Activated naive CD4-positive, alpha-beta T cell treated with anti-CD3 and anti-CD28 coated beads, Interleukin-2, amount 10 ng/mL, durations not matched to agents 7 days and 5 days (primary cell): ENCODE data around the gene ADAMTS9.

Source experiments
- CTCF ChIA-PET: fragments of 350-600 bp; sonication (Branson Sonifier 250); formaldehyde crosslinking; loops from one replicate; lab custom pipeline; 2021; ENCODE audit warnings: antibody characterized with exemption; lab: Charles Lee
- DNase-seq: peaks from one replicate; pipeline ENCODE4 v3.0.0-alpha.2; 2020
- H3K27ac Mint-ChIP-seq: one replicate; pipeline ENCODE4 v1.8.0; 2021; ENCODE audit warnings: mild to moderate bottlenecking, moderate library complexity, mixed read lengths
- H3K27me3 Mint-ChIP-seq: one replicate; pipeline ENCODE4 v1.8.0; 2021; ENCODE audit warnings: mild to moderate bottlenecking, mixed read lengths
- H3K36me3 Mint-ChIP-seq: one replicate; pipeline ENCODE4 v1.8.0; 2021; ENCODE audit warnings: mixed read lengths
- H3K4me1 Mint-ChIP-seq: one replicate; pipeline ENCODE4 v1.8.0; 2021; ENCODE audit warnings: mixed read lengths
- H3K4me3 Mint-ChIP-seq: one replicate; pipeline ENCODE4 v1.8.0; 2021; ENCODE audit warnings: mild to moderate bottlenecking, moderate library complexity, mixed read lengths
- H3K9me3 Mint-ChIP-seq: one replicate; pipeline ENCODE4 v1.8.0; 2021; ENCODE audit warnings: mixed read lengths

Gene ADAMTS9

DNA sequence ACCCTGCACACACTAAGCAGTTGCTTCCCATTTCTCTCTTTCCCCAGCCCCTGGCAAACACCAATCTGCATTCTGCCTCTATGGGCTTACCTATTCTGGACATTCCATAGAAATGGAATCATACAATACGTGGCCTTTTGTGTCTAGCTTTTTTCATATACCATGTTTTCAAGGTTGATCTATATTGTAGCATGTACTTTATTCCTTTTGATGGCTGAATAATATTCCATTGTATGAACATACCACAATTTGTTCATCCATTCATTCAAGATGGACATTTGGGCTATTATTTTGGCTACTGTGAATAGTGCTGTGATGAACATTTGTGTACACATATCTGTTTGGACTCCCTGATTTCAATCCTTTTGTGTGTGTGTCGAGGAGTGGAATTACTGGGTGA is 18.1 kb upstream of the ADAMTS9 start:
- Mint-ChIP-seq H3K27ac (no peak overlapping the region), H3K27me3 (no peaks in the 10 kb centered on the region), H3K4me1 (no peaks in the 10 kb centered on the region), H3K4me3 (no peak overlapping the region), H3K9me3 (no peaks in the 10 kb centered on the region), H3K36me3 (no peaks in the 10 kb centered on the region)
- no peak for DNase-seq
- CTCF ChIA-PET = no interaction called here

- no peak overlapping the region for H3K27ac Mint-ChIP-seq
- CTCF ChIA-PET = no interaction called here
- H3K4me1 Mint-ChIP-seq = no peaks in the 10 kb centered on the region
- no peaks in the 10 kb centered on the region for H3K9me3 Mint-ChIP-seq
- no peak overlapping the region for H3K4me3 Mint-ChIP-seq
- no peak for DNase-seq
- no peaks in the 10 kb centered on the region for H3K36me3 Mint-ChIP-seq
- H3K27me3 Mint-ChIP-seq = no peaks in the 10 kb centered on the region
These were observed 9.1 kb upstream of the ADAMTS9 start for GRCh38 chr3:64696896-64697295.

DNA sequence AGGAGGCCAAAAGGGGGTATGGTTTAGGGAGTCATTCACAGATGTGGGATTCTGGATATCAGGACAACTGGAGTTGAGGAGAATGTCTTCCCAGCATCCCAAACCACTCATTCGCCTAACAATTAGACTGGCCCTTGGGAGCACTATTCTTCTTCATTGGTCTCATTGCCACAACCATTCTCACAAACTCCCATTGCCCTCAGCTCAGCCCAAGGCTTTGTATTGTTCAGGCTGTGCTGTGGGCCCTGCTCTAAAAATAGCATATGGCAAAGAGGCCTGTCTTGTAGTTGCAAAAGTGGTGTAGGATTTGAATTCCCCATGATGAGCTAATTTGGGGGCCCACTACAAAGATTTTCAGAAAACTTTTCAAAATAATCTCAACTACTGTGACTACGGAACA is 6.3 kb upstream of the ADAMTS9 start:
- Mint-ChIP-seq H3K36me3 (no peaks in the 10 kb centered on the region), H3K27me3 (peaks cover 4% of the 10 kb centered on the region), H3K4me3 (no peak overlapping the region), H3K4me1 (no peaks in the 10 kb centered on the region), H3K27ac (no peak overlapping the region), H3K9me3 (no peaks in the 10 kb centered on the region)
- CTCF ChIA-PET = no interaction called here
- no peak for DNase-seq

DNA sequence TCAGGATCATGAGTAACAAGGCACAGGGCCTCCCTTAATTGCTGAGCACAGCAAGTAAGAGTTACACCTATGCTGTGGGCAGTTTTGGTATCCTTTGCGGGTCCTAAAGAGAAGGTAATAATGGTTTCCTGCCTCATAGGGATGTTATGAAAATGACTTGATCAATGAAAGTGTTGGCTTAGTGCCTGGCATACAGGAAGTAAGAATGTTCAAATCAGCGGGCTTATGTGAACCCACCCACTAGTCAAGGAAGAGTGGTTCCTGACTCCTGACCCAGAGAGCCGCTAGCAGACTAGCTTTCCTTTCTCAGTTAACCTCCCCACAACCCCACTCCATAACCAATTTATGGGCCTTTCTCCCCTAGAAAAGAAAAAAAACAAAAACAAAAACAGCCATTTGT is 5.2 kb upstream of the ADAMTS9 start:
- Mint-ChIP-seq H3K27ac (no peak overlapping the region), H3K9me3 (no peaks in the 10 kb centered on the region), H3K4me3 (no peak overlapping the region), H3K36me3 (no peaks in the 10 kb centered on the region), H3K4me1 (peaks cover 3% of the 10 kb centered on the region), H3K27me3 (peaks cover 13% of the 10 kb centered on the region)
- CTCF ChIA-PET = no interaction called here
- no peak for DNase-seq

DNA sequence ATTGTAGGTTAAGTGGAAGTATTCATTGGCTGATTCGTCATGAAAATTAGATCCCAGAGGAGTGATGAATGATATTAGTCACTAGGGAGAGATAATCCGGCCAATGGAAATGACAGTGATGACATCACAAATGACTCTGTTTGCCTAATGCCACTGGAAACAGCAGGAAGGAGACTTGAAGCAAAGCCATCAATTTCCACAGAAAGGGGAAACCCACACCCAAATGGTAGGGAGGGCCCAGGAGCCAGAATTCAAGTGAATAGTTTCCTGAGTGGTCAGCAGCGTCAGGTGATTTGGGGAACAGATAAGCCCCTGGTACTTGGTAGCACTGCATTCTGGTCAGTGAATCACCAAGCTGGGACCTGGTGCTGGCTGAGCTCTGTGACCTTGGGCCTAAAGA is 3.3 kb upstream of the ADAMTS9 start:
- H3K9me3 Mint-ChIP-seq = no peaks in the 10 kb centered on the region
- CTCF ChIA-PET = no interaction called here
- H3K4me3 Mint-ChIP-seq = no peak overlapping the region
- peaks cover 5% of the 10 kb centered on the region for H3K4me1 Mint-ChIP-seq
- H3K36me3 Mint-ChIP-seq = no peaks in the 10 kb centered on the region
- H3K27me3 Mint-ChIP-seq = peaks cover 33% of the 10 kb centered on the region
- DNase-seq = no peak
- no peak overlapping the region for H3K27ac Mint-ChIP-seq

GRCh38 chr3:64687086-64687780 is 567 bp downstream of the ADAMTS9 start:
- Mint-ChIP-seq H3K36me3 (no peaks in the 10 kb centered on the region), H3K27me3 (peaks cover 61% of the 10 kb centered on the region), H3K27ac (no peak overlapping the region), H3K4me3 (no peak overlapping the region), H3K4me1 (peaks cover 5% of the 10 kb centered on the region), H3K9me3 (no peaks in the 10 kb centered on the region)
- CTCF ChIA-PET = no interaction called here
- no peak for DNase-seq

GRCh38 chr3:64686446-64686908 is 1.3 kb downstream of the ADAMTS9 start:
- H3K36me3 Mint-ChIP-seq = no peaks in the 10 kb centered on the region
- no peak overlapping the region for H3K4me3 Mint-ChIP-seq
- no peaks in the 10 kb centered on the region for H3K9me3 Mint-ChIP-seq
- DNase-seq = no peak
- peaks cover 61% of the 10 kb centered on the region for H3K27me3 Mint-ChIP-seq
- no peak overlapping the region for H3K27ac Mint-ChIP-seq
- peaks cover 5% of the 10 kb centered on the region for H3K4me1 Mint-ChIP-seq
- CTCF ChIA-PET = no interaction called here

- H3K4me3 Mint-ChIP-seq = no peak overlapping the region
- no peak overlapping the region for H3K27ac Mint-ChIP-seq
- peaks cover 5% of the 10 kb centered on the region for H3K4me1 Mint-ChIP-seq
- H3K9me3 Mint-ChIP-seq = no peaks in the 10 kb centered on the region
- DNase-seq = no peak
- no peaks in the 10 kb centered on the region for H3K36me3 Mint-ChIP-seq
- peaks cover 61% of the 10 kb centered on the region for H3K27me3 Mint-ChIP-seq
- CTCF ChIA-PET = no interaction called here
These were observed 1.9 kb downstream of the ADAMTS9 start for GRCh38 chr3:64685800-64686445.

- CTCF ChIA-PET = no interaction called here
- H3K4me1 Mint-ChIP-seq = peaks cover 5% of the 10 kb centered on the region
- DNase-seq = no peak
- peaks cover 61% of the 10 kb centered on the region for H3K27me3 Mint-ChIP-seq
- H3K27ac Mint-ChIP-seq = peak overlapping the region; percentile 11
- no peaks in the 10 kb centered on the region for H3K36me3 Mint-ChIP-seq
- no peak overlapping the region for H3K4me3 Mint-ChIP-seq
- no peaks in the 10 kb centered on the region for H3K9me3 Mint-ChIP-seq
These were observed 2.4 kb downstream of the ADAMTS9 start for GRCh38 chr3:64685331-64685799.

- H3K27me3 Mint-ChIP-seq = peaks cover 58% of the 10 kb centered on the region
- no peak overlapping the region for H3K27ac Mint-ChIP-seq
- CTCF ChIA-PET = no interaction called here
- no peaks in the 10 kb centered on the region for H3K9me3 Mint-ChIP-seq
- H3K4me3 Mint-ChIP-seq = no peak overlapping the region
- DNase-seq = no peak
- H3K4me1 Mint-ChIP-seq = peaks cover 5% of the 10 kb centered on the region
- no peaks in the 10 kb centered on the region for H3K36me3 Mint-ChIP-seq
These were observed 3.0 kb downstream of the ADAMTS9 start for GRCh38 chr3:64684715-64685261.

GRCh38 chr3:64681827-64682226 is 6.0 kb downstream of the ADAMTS9 start:
- H3K4me3 Mint-ChIP-seq = no peak overlapping the region
- DNase-seq = no peak
- CTCF ChIA-PET = no interaction called here
- peaks cover 35% of the 10 kb centered on the region for H3K27me3 Mint-ChIP-seq
- H3K27ac Mint-ChIP-seq = no peak overlapping the region
- no peaks in the 10 kb centered on the region for H3K9me3 Mint-ChIP-seq
- peaks cover 2% of the 10 kb centered on the region for H3K4me1 Mint-ChIP-seq
- no peaks in the 10 kb centered on the region for H3K36me3 Mint-ChIP-seq

DNA sequence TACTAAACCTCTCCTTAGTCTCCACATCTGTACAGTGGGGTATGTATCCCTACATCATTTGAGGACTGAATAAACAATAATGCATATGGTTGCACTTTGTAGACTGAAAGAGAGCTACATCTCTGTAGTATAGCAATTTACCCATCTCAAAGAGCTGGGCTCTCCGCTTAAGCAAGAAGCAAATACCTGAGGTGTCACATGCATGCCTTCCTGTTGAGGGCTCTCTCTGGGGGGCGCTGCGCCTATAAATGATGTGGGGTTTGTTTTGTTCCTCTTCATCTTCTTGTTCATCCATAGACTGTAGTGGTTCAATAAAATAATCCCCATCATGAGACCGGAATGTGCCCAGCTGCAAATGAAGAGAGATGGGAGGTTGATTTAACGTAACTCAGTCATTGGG is 6.8 kb downstream of the ADAMTS9 start:
- Mint-ChIP-seq H3K27ac (no peak overlapping the region), H3K27me3 (peaks cover 27% of the 10 kb centered on the region), H3K9me3 (no peaks in the 10 kb centered on the region), H3K4me3 (no peak overlapping the region), H3K4me1 (no peaks in the 10 kb centered on the region), H3K36me3 (no peaks in the 10 kb centered on the region)
- no peak for DNase-seq
- CTCF ChIA-PET = no interaction called here

DNA sequence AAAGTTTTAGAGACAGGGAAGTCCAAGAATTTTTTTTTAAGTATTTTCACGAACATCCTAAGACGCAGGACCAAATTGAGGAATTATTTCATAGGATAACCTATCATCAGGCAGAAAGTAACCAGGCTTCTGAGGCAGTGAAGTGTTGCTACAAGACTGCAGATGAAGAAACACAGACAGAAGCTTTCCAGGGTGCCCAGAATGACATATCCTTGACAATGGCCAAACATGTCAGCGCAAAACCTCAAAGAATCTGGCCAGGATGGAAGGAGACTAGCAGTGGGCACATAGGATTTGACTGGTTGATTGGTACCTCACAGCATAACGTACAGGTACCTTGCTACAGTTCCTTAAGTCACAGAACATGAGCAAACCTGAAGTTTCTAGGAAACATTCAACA is 7.5 kb downstream of the ADAMTS9 start:
- H3K9me3 Mint-ChIP-seq = no peaks in the 10 kb centered on the region
- DNase-seq = no peak
- peaks cover 20% of the 10 kb centered on the region for H3K27me3 Mint-ChIP-seq

DNA sequence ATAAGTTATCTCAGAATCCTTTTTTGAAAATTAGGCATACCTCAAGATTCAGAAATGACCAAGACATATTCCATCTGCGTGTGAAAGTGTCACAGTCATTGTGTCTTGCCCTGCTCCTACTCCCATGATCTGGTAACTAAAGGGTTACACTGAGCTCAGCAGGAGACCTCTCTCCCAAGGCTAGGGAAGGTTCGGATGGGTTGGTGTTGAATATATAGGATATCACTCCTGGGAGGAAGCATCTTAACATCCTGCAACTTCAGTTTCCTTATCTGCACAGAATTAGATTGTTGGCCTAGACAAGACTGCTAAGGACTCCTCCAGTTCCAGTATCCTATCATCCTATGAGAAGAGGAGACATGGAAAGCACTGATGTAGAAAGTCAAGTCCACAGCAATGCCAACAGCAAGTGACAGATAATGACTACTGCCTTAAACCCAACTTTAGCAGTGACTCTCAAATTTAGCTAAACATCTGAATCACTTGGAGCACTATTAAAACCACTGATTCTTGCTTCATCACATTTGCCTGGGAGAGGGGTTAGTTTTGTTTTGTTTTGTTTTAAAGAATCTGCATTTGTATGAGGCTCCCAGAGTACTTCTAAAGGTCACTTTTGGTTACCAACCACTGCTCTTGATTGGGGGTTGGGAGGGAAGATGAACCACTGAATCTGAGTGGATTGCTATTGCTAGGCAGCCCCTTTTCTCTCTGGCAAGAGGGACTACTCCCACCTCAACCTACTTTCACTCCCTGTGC is 9.7 kb downstream of the ADAMTS9 start:
- no peak overlapping the region for H3K27ac Mint-ChIP-seq
- H3K27me3 Mint-ChIP-seq = peaks cover 3% of the 10 kb centered on the region
- H3K9me3 Mint-ChIP-seq = no peaks in the 10 kb centered on the region
- no peaks in the 10 kb centered on the region for H3K36me3 Mint-ChIP-seq
- CTCF ChIA-PET = interaction anchor here (0.6 kb wide), 1 partner anchor 1378 kb away, joined by 3 read pairs; no protein-coding TSS in a partner anchor
- H3K4me1 Mint-ChIP-seq = no peaks in the 10 kb centered on the region
- no peak for DNase-seq
- H3K4me3 Mint-ChIP-seq = no peak overlapping the region

More for the DNA sequence above, 7.5 kb downstream of the ADAMTS9 start:
- Mint-ChIP-seq H3K4me1 (no peaks in the 10 kb centered on the region), H3K36me3 (no peaks in the 10 kb centered on the region), H3K27ac (no peak overlapping the region), H3K4me3 (no peak overlapping the region)
- CTCF ChIA-PET = no interaction called here
